Trophoblast cell (in vitro differentiated cells and primary cell): Measurements from ENCODE around the gene ELAVL1.
A peak's percentile ranks its signal among the peaks of the same experiment; 100 is the strongest.

ENCODE experiments used
- DNase-seq, 2 donors: peaks; one replicate each; pipeline ENCODE4 v3.0.0-alpha.2; 2016
- H2AFZ ChIP-seq: 2 replicates; pipeline ENCODE4 v1.6.1; 2013; ENCODE audit warnings: low read length, moderate library complexity, mild to moderate bottlenecking; ENCODE audit not compliant: insufficient read depth, poor library complexity
- H2AK5ac ChIP-seq: 2 replicates; pipeline ENCODE4 v1.6.1; 2013; ENCODE audit warnings: mild to moderate bottlenecking, low read length
- H2BK120ac ChIP-seq: 2 replicates; pipeline ENCODE4 v1.6.1; 2013; ENCODE audit warnings: low read length, mild to moderate bottlenecking, moderate library complexity; ENCODE audit not compliant: insufficient read depth, poor library complexity
- H2BK12ac ChIP-seq: 2 replicates; pipeline ENCODE4 v1.6.1; 2013; ENCODE audit warnings: mild to moderate bottlenecking, low read length, moderate library complexity
- H2BK5ac ChIP-seq: 2 replicates; pipeline ENCODE4 v1.6.1; 2013; ENCODE audit warnings: low read length, low read depth, moderate library complexity, mild to moderate bottlenecking; ENCODE audit not compliant: poor library complexity
- H3K14ac ChIP-seq: 2 replicates; pipeline ENCODE4 v1.6.1; 2013; ENCODE audit warnings: mild to moderate bottlenecking, low read length
- H3K18ac ChIP-seq: 2 replicates; pipeline ENCODE4 v1.6.1; 2013; ENCODE audit warnings: mild to moderate bottlenecking, low read length
- H3K23ac ChIP-seq: 2 replicates; pipeline ENCODE4 v1.6.1; 2013; ENCODE audit warnings: low read length
- H3K27ac ChIP-seq: 2 replicates; pipeline ENCODE4 v1.5.1; 2013; ENCODE audit warnings: low read depth, mild to moderate bottlenecking, inconsistent platforms, low read length, moderate library complexity
- H3K27me3 ChIP-seq: 2 replicates; pipeline ENCODE4 v1.6.1; 2013; ENCODE audit warnings: inconsistent platforms, mild to moderate bottlenecking, low read length, moderate library complexity; ENCODE audit not compliant: insufficient read depth
- H3K36me3 ChIP-seq, 2 experiments: 1 replicate in 1 of 2; 2 replicates in 1 of 2; pipeline ENCODE4 v1.6.1; 2013; ENCODE audit warnings: low read length in 2 of 2, mild to moderate bottlenecking in 2 of 2, moderate library complexity in 1 of 2; ENCODE audit not compliant: insufficient read depth in 2 of 2, control insufficient read depth in 1 of 2
- H3K4ac ChIP-seq: 2 replicates; pipeline ENCODE4 v1.6.1; 2013; ENCODE audit warnings: low read depth, mild to moderate bottlenecking, low read length, moderate library complexity
- H3K4me1 ChIP-seq, 2 experiments: 1 replicate in 1 of 2; 2 replicates in 1 of 2; pipeline ENCODE4 v1.6.1; 2013; ENCODE audit warnings: low read length in 2 of 2, mild to moderate bottlenecking in 2 of 2, moderate library complexity in 1 of 2; ENCODE audit not compliant: insufficient read depth in 2 of 2, control insufficient read depth in 1 of 2
- H3K4me2 ChIP-seq: 2 replicates; pipeline ENCODE4 v1.6.1; 2013; ENCODE audit warnings: inconsistent platforms, mild to moderate bottlenecking, low read length, moderate library complexity
- H3K4me3 ChIP-seq: 2 replicates; pipeline ENCODE4 v1.5.1; 2013; ENCODE audit warnings: mild to moderate bottlenecking, low read depth, low read length, inconsistent platforms
- H3K79me1 ChIP-seq: one replicate; pipeline ENCODE4 v1.6.1; 2013; ENCODE audit warnings: low read length
- H3K79me2 ChIP-seq: 2 replicates; pipeline ENCODE4 v1.6.1; 2013; ENCODE audit warnings: low read length, mild to moderate bottlenecking; ENCODE audit not compliant: control insufficient read depth, insufficient read depth, poor library complexity
- H3K9ac ChIP-seq: 2 replicates; pipeline ENCODE4 v1.6.1; 2013; ENCODE audit warnings: mild to moderate bottlenecking, low read length
- H3K9me3 ChIP-seq: 2 replicates; pipeline ENCODE4 v1.6.1; 2013; ENCODE audit warnings: low read depth, mild to moderate bottlenecking, control low read depth, inconsistent platforms, low read length; ENCODE audit not compliant: insufficient read depth
- H4K12ac ChIP-seq: 2 replicates; pipeline ENCODE4 v1.6.1; 2013; ENCODE audit warnings: low read depth, mild to moderate bottlenecking, low read length, moderate library complexity
- H4K8ac ChIP-seq: 2 replicates; pipeline ENCODE4 v1.6.1; 2013; ENCODE audit warnings: low read depth, mild to moderate bottlenecking, low read length, moderate library complexity
- H4K91ac ChIP-seq: one replicate; pipeline ENCODE4 v1.6.1; 2013; ENCODE audit warnings: low read depth, mild to moderate bottlenecking, low read length, moderate library complexity
- WGBS: extraction: QIAGEN DNeasy Blood & Tissue Kit; methylation state at CpG from one replicate; pipeline ENCODE4 v1.1.7; 2013; ENCODE audit warnings: missing lambda C conversion rate; ENCODE audit not compliant: insufficient read length, insufficient coverage; ENCODE audit errors: extremely low coverage; 5-methylcytosine and 5-hydroxymethylcytosine counted together

ELAVL1 gene

DNA sequence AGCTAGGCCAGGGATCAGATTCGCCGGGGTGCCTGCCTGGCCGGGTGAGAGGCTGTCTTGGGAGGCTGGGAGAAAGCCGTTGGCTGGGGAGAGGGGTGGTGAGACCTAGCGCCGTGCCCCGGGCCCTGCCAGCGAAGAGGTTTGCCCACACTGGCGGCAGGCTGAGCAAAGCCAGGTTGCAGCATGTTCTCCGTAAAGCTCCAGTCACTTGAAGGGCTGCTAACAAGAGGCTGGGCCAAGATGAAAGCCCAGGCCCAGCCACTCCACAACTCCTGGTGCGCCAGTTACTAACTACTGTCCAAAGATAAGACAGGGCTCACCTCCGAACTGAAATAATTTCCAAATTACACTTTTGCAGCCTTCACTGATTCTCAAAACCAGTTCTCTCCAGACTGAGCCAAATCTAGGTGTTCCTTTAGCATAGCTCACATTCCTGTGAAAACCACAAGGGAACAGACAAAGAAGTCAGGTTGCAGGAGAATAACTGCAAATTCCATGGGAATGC, 16.3 kb downstream of the ELAVL1 start:
- Histone ChIP-seq H4K8ac (peak overlapping the region; percentile 75), H3K27ac (peak overlapping the region; percentile 93), H3K4me2 (peak overlapping the region; percentile 10), H3K4ac (peak overlapping the region; percentile 31), H3K79me1 (peaks cover 7% of the 10 kb centered on the region), H4K12ac (peak overlapping the region; percentile 50), H2AK5ac (peak overlapping the region; percentile 81), H3K4me1 (peaks cover 22 to 33% of the 10 kb centered on the region in 2 experiments), H2BK12ac (peak overlapping the region; percentile 75), H3K18ac (peak overlapping the region; percentile 94), H2AFZ (peak overlapping the region; percentile 20), H3K23ac (no peak overlapping the region), H3K4me3 (no peak overlapping the region), H3K14ac (peak overlapping the region; percentile 92), H3K79me2 (peaks cover 14% of the 10 kb centered on the region), H3K9me3 (no peaks in the 10 kb centered on the region), H3K27me3 (no peaks in the 10 kb centered on the region), H2BK120ac (peak overlapping the region; percentile 73), H3K36me3 (peaks cover 52 to 59% of the 10 kb centered on the region in 2 experiments), H4K91ac (peak overlapping the region; percentile 90), H2BK5ac (peak overlapping the region; percentile 67), H3K9ac (no peak overlapping the region)
- WGBS, result no CpG with 5 or more reads among the region's 12 CpGs
- peak; percentile 63 to 89 for DNase-seq

DNA sequence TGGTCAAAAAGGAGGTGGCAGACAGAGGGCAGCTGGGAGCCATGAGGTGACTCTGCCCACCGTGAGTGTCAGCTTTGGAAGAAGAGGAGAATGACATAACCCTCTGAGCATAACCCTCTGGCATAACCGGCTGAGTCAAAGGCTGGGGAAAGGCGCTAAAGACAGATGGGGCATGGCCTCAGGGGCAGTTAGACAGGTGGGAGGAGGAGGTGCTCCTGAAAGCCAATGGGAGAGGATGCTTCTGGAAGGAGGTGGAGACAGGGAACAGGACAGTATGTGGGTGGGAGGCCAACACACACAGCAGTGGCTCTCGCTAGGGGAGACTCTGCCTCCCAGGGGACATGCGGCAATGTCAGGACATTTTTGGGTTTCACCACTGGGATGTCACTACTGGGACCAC, 17.1 kb downstream of the ELAVL1 start:
- Histone ChIP-seq H2AFZ (no peak overlapping the region), H2BK5ac (no peak overlapping the region), H3K36me3 (peaks cover 61 to 67% of the 10 kb centered on the region in 2 experiments), H3K27ac (peak overlapping the region; percentile 93), H3K9me3 (no peaks in the 10 kb centered on the region), H3K4me3 (no peak overlapping the region), H4K12ac (no peak overlapping the region), H3K79me1 (peaks cover 7% of the 10 kb centered on the region), H3K79me2 (peaks cover 10% of the 10 kb centered on the region), H3K9ac (no peak overlapping the region), H3K23ac (no peak overlapping the region), H3K18ac (peak overlapping the region; percentile 94), H3K4me1 (peaks cover 18 to 28% of the 10 kb centered on the region in 2 experiments), H3K4ac (peak overlapping the region; percentile 31), H2BK120ac (no peak overlapping the region), H2AK5ac (no peak overlapping the region), H3K4me2 (no peak overlapping the region), H4K8ac (peak overlapping the region; percentile 75), H3K14ac (no peak overlapping the region), H3K27me3 (no peaks in the 10 kb centered on the region), H4K91ac (peak overlapping the region; percentile 90), H2BK12ac (no peak overlapping the region)
- WGBS, result no CpG with 5 or more reads among the region's 5 CpGs
- peak; percentile 37 to 50 for DNase-seq

DNA sequence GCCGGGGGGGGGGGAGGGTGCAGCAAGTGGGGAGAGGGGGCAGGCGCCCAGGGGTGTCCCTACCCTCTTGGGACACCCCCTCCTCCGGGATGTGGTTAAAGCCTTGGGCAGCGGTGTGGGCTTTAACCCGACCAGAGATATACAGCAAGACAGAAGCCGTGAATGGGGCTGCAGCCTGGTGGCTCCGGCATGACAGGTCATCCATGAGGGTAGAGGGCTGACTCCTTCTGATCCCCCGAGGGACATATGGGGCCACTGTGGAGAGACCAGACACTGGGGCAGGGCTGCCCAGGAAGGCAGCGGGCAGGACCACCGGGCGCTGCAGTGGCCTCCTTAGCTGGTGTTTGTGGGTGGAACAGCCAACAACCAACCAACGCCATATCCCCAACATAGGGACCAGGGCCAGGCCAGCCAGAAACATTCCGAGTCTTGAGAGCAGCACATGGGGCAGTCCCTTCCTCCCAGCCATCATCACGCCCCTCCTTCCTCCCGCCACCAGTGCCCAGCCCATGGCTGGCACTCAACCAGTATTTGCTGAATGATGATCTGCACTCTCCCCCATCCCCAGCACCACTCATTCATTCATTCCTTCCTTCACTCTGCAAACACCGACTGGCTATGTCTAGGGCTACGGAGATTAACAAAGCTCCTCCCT, 18.2 kb downstream of the ELAVL1 start:
- H3K4ac ChIP-seq, result peak overlapping the region; percentile 39
- H2BK120ac ChIP-seq, result no peak overlapping the region
- no peak overlapping the region for H3K23ac ChIP-seq
- H3K4me1 ChIP-seq, result peaks cover 18 to 28% of the 10 kb centered on the region in 2 experiments
- H3K4me3 ChIP-seq, result no peak overlapping the region
- H3K4me2 ChIP-seq, result no peak overlapping the region
- no peak overlapping the region for H3K9ac ChIP-seq
- peaks cover 70 to 76% of the 10 kb centered on the region in 2 experiments for H3K36me3 ChIP-seq
- H2AK5ac ChIP-seq, result no peak overlapping the region
- H2AFZ ChIP-seq, result no peak overlapping the region
- H2BK5ac ChIP-seq, result no peak overlapping the region
- H3K27me3 ChIP-seq, result no peaks in the 10 kb centered on the region
- peak overlapping the region; percentile 1 for H3K18ac ChIP-seq
- H3K27ac ChIP-seq, result no peak overlapping the region
- WGBS, result no CpG with 5 or more reads among the region's 17 CpGs
- H3K9me3 ChIP-seq, result no peaks in the 10 kb centered on the region
- H3K79me1 ChIP-seq, result peaks cover 7% of the 10 kb centered on the region
- H3K79me2 ChIP-seq, result peaks cover 10% of the 10 kb centered on the region
- no peak overlapping the region for H4K91ac ChIP-seq
- H2BK12ac ChIP-seq, result no peak overlapping the region
- H4K8ac ChIP-seq, result no peak overlapping the region
- no peak overlapping the region for H3K14ac ChIP-seq
- no peak overlapping the region for H4K12ac ChIP-seq
- no peak for DNase-seq

- H2BK12ac ChIP-seq, result no peak overlapping the region
- no peak overlapping the region for H3K23ac ChIP-seq
- H3K4ac ChIP-seq, result peak overlapping the region; percentile 48
- peak in 1 of 2 donors; percentile 58 for DNase-seq
- no peak overlapping the region for H2BK5ac ChIP-seq
- H3K27ac ChIP-seq, result no peak overlapping the region
- H3K18ac ChIP-seq, result no peak overlapping the region
- H3K9ac ChIP-seq, result no peak overlapping the region
- no peak overlapping the region for H3K4me3 ChIP-seq
- no peak overlapping the region for H3K14ac ChIP-seq
- peaks cover 10% of the 10 kb centered on the region for H3K79me2 ChIP-seq
- peaks cover 7% of the 10 kb centered on the region for H3K79me1 ChIP-seq
- no peak overlapping the region for H3K4me2 ChIP-seq
- H3K9me3 ChIP-seq, result no peaks in the 10 kb centered on the region
- peaks cover 18 to 28% of the 10 kb centered on the region in 2 experiments for H3K4me1 ChIP-seq
- no peak overlapping the region for H4K8ac ChIP-seq
- no peak overlapping the region for H2AK5ac ChIP-seq
- no CpG with 5 or more reads among the region's 23 CpGs for WGBS
- no peaks in the 10 kb centered on the region for H3K27me3 ChIP-seq
- no peak overlapping the region for H2BK120ac ChIP-seq
- peaks cover 76 to 82% of the 10 kb centered on the region in 2 experiments for H3K36me3 ChIP-seq
- no peak overlapping the region for H4K12ac ChIP-seq
- H2AFZ ChIP-seq, result no peak overlapping the region
- H4K91ac ChIP-seq, result no peak overlapping the region
Observed at GRCh38 chr19:7986321-7987113, 18.9 kb downstream of the ELAVL1 start.
